ENCODE results near the gene ATF5.
A peak's percentile ranks its signal among the peaks of the same experiment; 100 is the strongest.

Gene ATF5

GRCh38 chr19:49929121-49929610, at the start of gene ATF5, which contains the start of gene NUP62:
Gene ATF5 (plus strand): TSS chr19:49929205. CDS start chr19:49930851, 1,646 bp downstream.
Gene NUP62 (minus strand): TSS chr19:49929504. CDS start chr19:49909807, 19,697 bp downstream.
- peak; percentile 91 for DNase-seq

DNA sequence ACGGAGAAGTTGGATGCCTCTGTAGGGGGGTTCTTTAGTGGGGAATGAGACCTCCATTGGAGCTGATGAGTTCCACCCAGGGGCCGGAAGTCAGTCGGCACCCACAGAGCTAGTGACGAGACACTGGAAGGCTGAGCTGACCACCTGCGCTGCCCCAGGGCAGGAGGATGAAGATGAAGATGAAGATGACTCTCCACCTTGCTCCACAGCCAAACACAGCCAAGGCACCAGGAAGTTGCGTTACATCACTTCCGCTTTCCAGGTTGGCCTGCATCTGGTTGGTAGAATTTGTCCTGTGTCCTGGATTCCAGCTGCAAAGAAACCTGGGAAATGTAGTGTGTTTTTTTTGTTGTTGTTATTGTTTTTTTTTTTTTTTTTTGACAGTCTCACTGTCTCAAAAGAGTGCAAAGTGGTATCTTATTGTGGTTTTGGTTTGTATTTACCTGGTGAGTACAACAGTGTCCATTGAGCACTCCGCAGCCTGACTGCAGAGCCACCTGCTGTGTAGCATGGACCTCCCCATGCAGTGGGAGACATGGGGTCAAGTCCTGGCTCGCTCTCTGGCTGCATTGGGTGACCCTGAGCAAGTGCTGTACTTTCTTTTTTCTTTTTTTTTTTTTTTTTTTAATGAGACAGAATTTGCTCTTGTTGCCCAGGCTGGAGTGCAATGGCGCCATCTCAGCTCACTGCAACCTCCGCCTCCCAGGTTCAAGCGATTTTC, 49.6 kb upstream of the ATF5 start:
- no peak for DNase-seq

GRCh38 chr19:49880162-49880869, 48.7 kb upstream of the ATF5 start:
- no peak for DNase-seq

DNA sequence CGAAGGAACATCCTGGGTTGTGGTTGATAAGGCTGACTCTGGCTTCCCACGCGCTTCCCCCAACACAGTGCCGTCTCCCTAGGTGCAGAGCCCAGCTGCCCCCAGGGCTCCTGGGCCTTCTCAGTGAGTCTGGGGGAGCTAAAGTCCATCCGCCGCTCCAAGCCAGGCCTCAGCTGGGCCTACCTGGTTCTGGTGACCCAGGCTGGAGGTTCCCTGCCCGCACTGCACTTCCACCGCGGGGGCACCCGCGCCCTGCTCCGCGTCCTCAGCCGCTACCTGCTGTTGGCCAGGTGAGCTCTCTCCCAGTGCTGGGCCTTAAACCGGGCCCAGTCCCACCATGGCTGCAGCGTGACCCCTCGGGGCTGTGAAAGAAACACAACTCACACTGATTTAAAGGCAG, 47.8 kb upstream of the ATF5 start:
- no peak for DNase-seq

DNA sequence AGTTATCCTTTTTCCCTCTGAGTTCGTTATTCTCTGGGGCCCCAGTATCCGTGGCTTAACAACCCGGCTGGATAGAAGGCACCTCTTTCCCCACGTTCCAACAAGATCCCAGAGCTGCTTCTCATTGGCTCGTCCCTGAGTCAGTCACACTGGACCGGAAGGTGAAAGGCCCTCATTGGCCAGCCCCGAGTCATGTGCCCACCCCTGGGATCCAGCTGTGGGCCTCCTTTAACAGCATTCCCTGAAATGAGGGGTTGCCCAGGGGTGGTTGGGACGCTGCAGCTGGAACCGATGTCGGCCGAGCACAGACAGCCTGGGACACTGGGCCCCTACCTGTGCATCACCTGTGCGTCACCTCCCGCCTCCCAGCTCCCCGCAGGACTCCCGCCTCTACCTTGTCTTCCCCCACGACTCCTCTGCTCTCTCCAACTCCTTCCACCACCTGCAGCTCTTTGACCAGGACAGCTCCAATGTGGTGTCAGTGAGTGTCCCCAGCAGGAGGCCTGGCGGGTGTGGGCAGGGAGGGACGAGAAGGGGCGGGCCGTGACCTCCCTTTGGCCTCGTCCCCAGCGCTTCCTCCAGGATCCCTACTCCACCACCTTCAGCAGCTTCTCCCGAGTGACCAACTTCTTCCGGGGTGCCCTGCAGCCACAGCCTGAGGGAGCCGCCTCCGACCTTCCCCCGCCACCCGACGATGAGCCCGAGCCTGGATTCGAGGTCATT, 47.2 kb upstream of the ATF5 start:
- no peak for DNase-seq

- DNase-seq = no peak
Observed at GRCh38 chr19:49882643-49883042, 46.4 kb upstream of the ATF5 start.

DNA sequence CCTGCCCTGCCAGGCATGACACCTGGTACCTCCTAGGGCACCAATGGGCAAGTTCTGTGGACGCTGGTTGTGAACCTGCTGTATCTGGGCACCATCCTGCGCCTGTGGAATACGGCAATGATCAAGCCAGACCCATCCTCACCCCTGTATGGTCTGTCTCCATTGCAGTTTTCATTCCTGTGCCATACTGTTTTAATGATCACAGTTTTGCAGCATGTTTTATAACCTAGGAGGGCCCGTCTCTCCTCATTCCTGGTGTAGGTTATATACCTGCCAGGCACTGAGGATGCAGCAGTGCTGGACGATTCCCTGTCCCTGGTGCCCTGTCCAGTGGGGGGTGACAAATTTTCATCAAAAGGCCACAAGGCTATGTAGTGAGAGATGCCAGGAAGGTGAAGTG, 45.9 kb upstream of the ATF5 start:
- DNase-seq = no peak

GRCh38 chr19:49884109-49884508, 44.9 kb upstream of the ATF5 start:
- no peak for DNase-seq

GRCh38 chr19:49884760-49885159, 44.2 kb upstream of the ATF5 start:
- no peak for DNase-seq

- no peak for DNase-seq
Observed at GRCh38 chr19:49887037-49887664, 41.9 kb upstream of the ATF5 start.

GRCh38 chr19:49887665-49888509, 41.1 kb upstream of the ATF5 start:
- DNase-seq = no peak

GRCh38 chr19:49888510-49888824, 40.5 kb upstream of the ATF5 start:
- no peak for DNase-seq

DNA sequence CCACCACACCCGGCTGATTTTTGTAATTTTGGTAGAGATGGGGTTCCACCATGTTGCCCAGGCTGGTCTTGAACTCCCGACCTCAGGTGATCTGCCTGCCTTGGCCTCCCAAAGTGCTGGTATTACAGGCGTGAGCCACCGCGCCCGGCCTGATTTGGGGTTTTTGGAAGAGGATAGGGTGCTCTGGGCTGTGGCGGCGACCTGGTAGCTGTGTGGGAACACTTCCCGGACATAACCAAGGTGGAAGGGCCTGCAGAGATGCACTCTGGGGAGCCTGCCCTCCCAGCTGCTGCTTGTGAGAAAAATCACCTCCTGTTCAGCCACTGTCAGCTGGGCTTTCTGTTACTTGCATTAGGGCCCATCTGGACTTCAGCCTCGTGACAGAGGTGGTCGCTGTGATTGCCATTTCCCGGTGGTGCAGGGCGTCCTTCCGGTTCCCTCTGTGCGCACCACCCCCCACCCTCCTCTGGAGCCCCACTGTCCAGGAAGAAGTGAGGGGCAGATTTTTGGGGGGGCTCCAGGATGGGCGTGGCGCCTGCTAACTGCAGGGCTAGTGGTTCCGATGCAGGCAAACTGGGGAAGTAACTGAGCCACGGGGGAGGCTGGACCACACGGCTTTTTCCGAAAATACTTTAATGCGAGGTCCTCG, 39.8 kb upstream of the ATF5 start:
- no peak for DNase-seq

- peak; percentile 72 for DNase-seq
Observed at GRCh38 chr19:49889687-49890348, 39.2 kb upstream of the ATF5 start.

DNA sequence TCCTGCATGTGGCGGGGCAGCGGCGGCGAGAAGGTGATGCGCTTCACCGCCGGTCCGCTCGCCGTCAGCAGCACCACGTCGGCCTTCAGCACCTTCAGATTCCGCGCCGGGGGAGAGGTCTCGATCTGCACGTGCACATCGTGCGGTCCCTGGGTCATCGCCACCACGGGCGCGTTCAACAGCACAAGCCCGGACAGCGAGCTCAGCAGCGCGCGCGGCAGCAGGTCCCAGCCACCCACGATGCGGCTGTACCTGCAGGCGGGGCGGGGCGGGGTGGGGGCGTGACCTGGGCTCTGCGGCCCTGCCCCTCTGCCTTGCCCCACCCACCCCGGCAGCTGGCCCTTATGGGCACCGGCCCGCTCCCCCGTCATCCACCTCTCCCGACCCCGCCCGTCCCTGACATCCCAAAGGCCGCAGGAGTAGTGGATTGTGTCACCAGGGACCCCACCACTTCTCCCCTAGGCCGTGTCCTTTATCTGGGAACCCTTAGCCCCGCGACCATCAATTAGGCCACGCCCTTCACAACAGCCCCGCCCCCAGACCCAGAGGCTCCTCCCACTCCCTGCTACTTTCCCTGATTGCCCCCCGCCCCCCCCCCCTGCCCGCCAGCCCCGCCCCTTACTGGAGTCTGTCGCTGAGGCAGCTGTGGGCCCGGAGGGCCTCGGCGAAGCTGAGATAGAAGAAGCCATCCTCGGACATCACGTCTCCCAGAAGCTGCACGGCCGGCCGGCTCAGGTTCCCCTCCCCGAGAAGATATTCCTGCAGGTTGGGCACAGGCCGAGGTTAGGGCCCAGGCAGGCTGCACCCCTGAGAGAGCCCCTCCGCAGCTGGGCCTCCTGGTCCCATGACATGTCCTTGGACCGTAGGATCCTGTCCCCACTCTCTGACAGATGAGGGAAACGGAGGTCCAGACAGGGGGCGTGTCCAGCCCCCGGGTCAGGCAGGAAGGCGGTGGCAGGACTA, 38.4 kb upstream of the ATF5 start:
- DNase-seq = peak; percentile 68

GRCh38 chr19:49891393-49891792, 37.6 kb upstream of the ATF5 start:
- no peak for DNase-seq

DNA sequence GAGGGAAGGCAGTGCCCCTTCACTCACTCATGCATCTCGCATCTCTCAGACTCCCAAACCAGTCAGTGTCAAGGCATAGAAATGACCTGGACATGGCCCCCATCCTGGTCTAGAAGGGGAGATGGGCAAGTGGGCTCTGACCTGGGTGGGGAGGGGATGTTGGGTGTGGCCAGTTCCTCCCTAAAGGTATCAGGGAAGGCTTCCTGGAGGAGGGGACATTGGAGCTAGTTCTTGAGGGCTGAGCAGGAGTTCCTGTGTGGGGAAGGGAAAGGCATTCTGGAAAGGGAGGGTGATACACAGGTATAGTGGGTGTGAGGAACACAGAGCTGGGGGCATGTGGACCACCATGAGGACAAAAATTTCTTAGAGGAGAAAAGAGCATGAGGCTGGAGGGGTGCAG, 36.3 kb upstream of the ATF5 start:
- DNase-seq = no peak

DNA sequence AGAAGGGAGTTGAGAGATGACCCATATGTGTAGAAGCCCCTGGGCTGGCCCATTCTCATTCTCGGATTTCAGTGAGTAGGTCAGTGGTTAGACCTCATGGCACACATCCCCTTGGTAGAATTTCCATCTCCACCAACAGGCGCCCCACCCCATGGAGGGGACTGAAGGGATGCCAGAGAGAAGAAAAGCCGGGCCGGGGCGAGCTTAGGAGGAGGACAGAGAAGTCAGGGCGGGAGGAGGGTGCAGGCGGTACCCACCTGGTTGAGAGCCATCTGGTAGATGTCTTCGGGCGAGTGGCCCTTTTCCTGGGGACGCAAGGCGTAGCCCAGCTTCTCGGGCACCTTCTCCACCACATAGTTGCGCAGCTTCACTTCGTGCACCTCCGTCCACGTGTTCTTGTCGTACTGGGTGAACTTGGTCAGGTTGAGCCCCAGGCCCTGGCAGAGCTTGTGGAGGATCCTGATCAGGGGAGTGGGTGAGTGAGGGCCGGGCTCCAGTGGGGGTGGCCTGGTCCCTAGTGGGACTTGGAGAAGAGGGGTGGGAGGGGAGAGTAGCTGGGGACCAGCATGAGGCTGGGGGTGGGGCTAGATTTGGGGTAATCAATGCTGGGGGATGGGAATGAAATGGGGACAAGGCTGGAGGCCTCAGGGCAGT, 34.9 kb upstream of the ATF5 start:
- no peak for DNase-seq

DNA sequence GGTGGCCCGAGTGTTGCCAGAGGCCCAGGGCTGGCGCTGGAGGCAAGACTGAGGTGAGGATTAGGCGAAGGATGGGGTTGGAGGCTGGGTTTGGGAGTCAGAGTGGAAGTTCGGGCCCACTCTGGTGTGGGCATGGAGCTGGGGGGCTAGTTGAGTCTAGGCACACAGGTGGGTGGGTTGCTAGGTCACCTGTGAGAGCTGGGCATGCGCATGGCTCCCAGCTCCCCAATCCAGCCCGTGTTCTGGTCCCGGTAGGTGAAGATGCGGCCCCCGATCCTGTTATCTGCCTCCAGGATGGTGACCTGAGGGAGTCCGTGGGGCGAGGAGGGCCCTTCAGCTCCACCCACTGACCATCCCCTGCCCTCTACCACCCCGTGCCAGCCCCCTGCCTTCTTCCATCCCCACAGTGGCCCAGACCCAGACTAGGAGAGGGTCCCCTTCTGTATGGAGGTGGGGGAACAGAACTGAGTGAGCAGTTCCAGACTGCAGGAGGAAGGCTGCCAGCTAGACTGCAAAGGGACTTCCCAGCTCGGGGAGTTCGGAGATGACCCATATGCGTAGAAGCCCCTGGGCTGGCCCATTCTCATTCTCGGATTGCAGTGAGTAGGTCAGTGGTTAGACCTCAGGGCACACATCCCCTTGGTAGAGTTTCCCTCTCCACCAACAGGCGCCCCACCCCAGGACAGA, 34.0 kb upstream of the ATF5 start:
- DNase-seq = no peak
